GM19239 (cell line): ENCODE data around the gene PAFAH1B1.

Source experiments
- DNase-seq: peaks from one replicate; pipeline ENCODE4 v3.0.0; 2011; ENCODE audit warnings: low spot score; ENCODE audit not compliant: insufficient read length
- FAIRE-seq: peaks from 2 replicates; lab custom pipeline; 2011; peaks lifted over from hg19 to GRCh38; lab: Jason Lieb, UNC

Gene PAFAH1B1

GRCh38 chr17:2711608-2712299 lies 118.3 kb downstream of the PAFAH1B1 start, which contains the start of gene CLUH:
Gene CLUH (minus strand): TSS chr17:2711764. CDS start chr17:2711661, 103 bp downstream.
- FAIRE-seq: peak; percentile 98

GRCh38 chr17:2712300-2713043 lies 119.0 kb downstream of the PAFAH1B1 start:
- DNase-seq (no peak), FAIRE-seq (no peak)

More at GRCh38 chr17:2711608-2712299, 118.3 kb downstream of the PAFAH1B1 start, which contains the start of gene CLUH:
- DNase-seq: peak; percentile 99

GRCh38 chr17:2713881-2714280 lies 120.4 kb downstream of the PAFAH1B1 start:
- no peak for FAIRE-seq
- DNase-seq: no peak

GRCh38 chr17:2716649-2717048 lies 123.2 kb downstream of the PAFAH1B1 start:
- DNase-seq: no peak
- no peak for FAIRE-seq

GRCh38 chr17:2718150-2718938 lies 124.9 kb downstream of the PAFAH1B1 start:
- FAIRE-seq (no peak), DNase-seq (no peak)

GRCh38 chr17:2719861-2720260 lies 126.4 kb downstream of the PAFAH1B1 start:
- FAIRE-seq (no peak), DNase-seq (no peak)

GRCh38 chr17:2721603-2722002 lies 128.1 kb downstream of the PAFAH1B1 start:
- FAIRE-seq (no peak), DNase-seq (no peak)

GRCh38 chr17:2722611-2723010 lies 129.2 kb downstream of the PAFAH1B1 start:
- DNase-seq (no peak), FAIRE-seq (no peak)

GRCh38 chr17:2723505-2723996 lies 130.1 kb downstream of the PAFAH1B1 start:
- DNase-seq (no peak), FAIRE-seq (no peak)

GRCh38 chr17:2723997-2724783 lies 130.7 kb downstream of the PAFAH1B1 start:
- no peak for DNase-seq
- FAIRE-seq: no peak

- DNase-seq (no peak), FAIRE-seq (no peak)
Measured at GRCh38 chr17:2724784-2725164, 131.3 kb downstream of the PAFAH1B1 start.

- no peak for FAIRE-seq
- no peak for DNase-seq
Measured at GRCh38 chr17:2730764-2731353, 137.4 kb downstream of the PAFAH1B1 start.

GRCh38 chr17:2731807-2732206 lies 138.4 kb downstream of the PAFAH1B1 start:
- FAIRE-seq: no peak
- DNase-seq: no peak

- no peak for FAIRE-seq
- no peak for DNase-seq
Measured at GRCh38 chr17:2734939-2735338, 141.5 kb downstream of the PAFAH1B1 start.
